Activated CD8-positive, alpha-beta T cell treated with anti-CD3 and anti-CD28 coated beads for 36 hours (primary cell): ENCODE measurements around the gene PNPT1. TPM values are rescaled to one million over a fixed set of nuclear protein-coding genes. Genes with fewer than 3 reads are reported as not detected.

ENCODE experiments used
- ATAC-seq: fragments of 200-7000 bp; cut with Tn5 transposase; one replicate; pipeline ENCODE4 v1.10.0; 2021; ENCODE audit warnings: mild to moderate bottlenecking, moderate library complexity
- CTCF ChIA-PET: fragments of 350-600 bp; sonication (Branson Sonifier 250); formaldehyde crosslinking; loops from one replicate; lab custom pipeline; 2021; ENCODE audit warnings: antibody characterized with exemption; lab: Charles Lee
- POLR2A ChIA-PET: fragments of 350-600 bp; sonication (Branson Sonifier 250); formaldehyde crosslinking; loops from one replicate; lab custom pipeline; 2021; ENCODE audit warnings: antibody characterized with exemption; lab: Charles Lee
- DNase-seq: peaks from one replicate; pipeline ENCODE4 v3.0.0-alpha.2; 2020
- H3K27ac Mint-ChIP-seq: one replicate; pipeline ENCODE4 v1.8.0; 2021; ENCODE audit warnings: mild to moderate bottlenecking, mixed read lengths
- H3K27me3 Mint-ChIP-seq: one replicate; pipeline ENCODE4 v1.8.0; 2021; ENCODE audit warnings: mixed read lengths
- H3K36me3 Mint-ChIP-seq: one replicate; pipeline ENCODE4 v1.8.0; 2021; ENCODE audit warnings: low read depth, mixed read lengths
- H3K4me1 Mint-ChIP-seq: one replicate; pipeline ENCODE4 v1.8.0; 2021; ENCODE audit warnings: low read depth, mixed read lengths
- H3K4me3 Mint-ChIP-seq: one replicate; pipeline ENCODE4 v1.8.0; 2021; ENCODE audit warnings: mild to moderate bottlenecking, moderate library complexity, mixed read lengths
- H3K9me3 Mint-ChIP-seq: one replicate; pipeline ENCODE4 v1.8.0; 2021; ENCODE audit warnings: mixed read lengths
- CTCF ChIP-seq: fragments of 200-600 bp; IDR thresholded peaks from one replicate; pipeline ENCODE4 v1.8.0; 2022; ENCODE audit warnings: antibody characterized with exemption, mild to moderate bottlenecking
- intact Hi-C: fragments of 100-400 bp; cut with micrococcal nuclease; formaldehyde crosslinking; loops from one replicate; pipeline ENCODE4 v1.10.0; 2022
- total RNA-seq, 2 experiments: library from RNA; stranded (reverse); gene quantifications; one replicate each; pipeline ENCODE4 v1.2.3, GENCODE V29; 2021

Gene PNPT1
- total RNA-seq, 2 experiments from 2014 or later, result 49.5 to 50.0 TPM

GRCh38 chr2:55672630-55673029, 21.0 kb downstream of the PNPT1 start:
- H3K36me3 Mint-ChIP-seq, result peaks cover 25% of the 10 kb centered on the region
- intact Hi-C loops, result no loop called here

GRCh38 chr2:55668956-55669355, 24.7 kb downstream of the PNPT1 start:
- H3K36me3 Mint-ChIP-seq, result peaks cover 27% of the 10 kb centered on the region
- POLR2A ChIA-PET, result no interaction called here

More at GRCh38 chr2:55672630-55673029, 21.0 kb downstream of the PNPT1 start:
- Mint-ChIP-seq H3K27me3 (no peaks in the 10 kb centered on the region), H3K9me3 (no peaks in the 10 kb centered on the region), H3K27ac (no peak overlapping the region), H3K4me3 (no peak overlapping the region), H3K4me1 (no peaks in the 10 kb centered on the region)
- DNase-seq (no peak), ATAC-seq (no peak)
- ChIA-PET CTCF (no interaction called here), POLR2A (no interaction called here)
- TF ChIP-seq CTCF, result no peak

GRCh38 chr2:55653255-55653654, 40.4 kb downstream of the PNPT1 start:
- H3K27me3 Mint-ChIP-seq, result no peaks in the 10 kb centered on the region

More at GRCh38 chr2:55668956-55669355, 24.7 kb downstream of the PNPT1 start:
- no peaks in the 10 kb centered on the region for H3K9me3 Mint-ChIP-seq
- intact Hi-C loops, result no loop called here
- ATAC-seq (no peak), DNase-seq (no peak)
- H3K4me3 Mint-ChIP-seq, result no peak overlapping the region
- no peak overlapping the region for H3K27ac Mint-ChIP-seq
- no peaks in the 10 kb centered on the region for H3K27me3 Mint-ChIP-seq
- CTCF ChIA-PET, result no interaction called here
- no peaks in the 10 kb centered on the region for H3K4me1 Mint-ChIP-seq
- no peak for TF ChIP-seq CTCF

GRCh38 chr2:55649211-55649610, 44.4 kb downstream of the PNPT1 start:
- H3K4me1 Mint-ChIP-seq, result no peaks in the 10 kb centered on the region
- intact Hi-C loops, result no loop called here
- ATAC-seq, result no peak
- no peak overlapping the region for H3K27ac Mint-ChIP-seq
- CTCF ChIA-PET, result interaction anchor here (0.8 kb wide), 1 partner anchor 17 kb away, joined by 3 read pairs; no protein-coding TSS in a partner anchor
- peaks cover 37% of the 10 kb centered on the region for H3K36me3 Mint-ChIP-seq
- H3K27me3 Mint-ChIP-seq, result no peaks in the 10 kb centered on the region
- H3K4me3 Mint-ChIP-seq, result no peak overlapping the region
- H3K9me3 Mint-ChIP-seq, result no peaks in the 10 kb centered on the region
- POLR2A ChIA-PET, result no interaction called here
- no peak for TF ChIP-seq CTCF
- no peak for DNase-seq

More at GRCh38 chr2:55653255-55653654, 40.4 kb downstream of the PNPT1 start:
- H3K4me3 Mint-ChIP-seq, result no peak overlapping the region
- TF ChIP-seq CTCF, result no peak
- H3K27ac Mint-ChIP-seq, result no peak overlapping the region
- no peak for DNase-seq
- ATAC-seq, result no peak
- ChIA-PET POLR2A (no interaction called here), CTCF (no interaction called here)
- peaks cover 46% of the 10 kb centered on the region for H3K36me3 Mint-ChIP-seq
- intact Hi-C loops, result no loop called here
- H3K4me1 Mint-ChIP-seq, result no peaks in the 10 kb centered on the region
- H3K9me3 Mint-ChIP-seq, result no peaks in the 10 kb centered on the region

GRCh38 chr2:55636831-55637230, 56.8 kb downstream of the PNPT1 start:
- intact Hi-C loops, result no loop called here
- Mint-ChIP-seq H3K4me3 (no peak overlapping the region), H3K4me1 (no peaks in the 10 kb centered on the region), H3K9me3 (no peaks in the 10 kb centered on the region), H3K27ac (no peak overlapping the region), H3K36me3 (peaks cover 32% of the 10 kb centered on the region), H3K27me3 (no peaks in the 10 kb centered on the region)
- DNase-seq, result no peak
- TF ChIP-seq CTCF, result no peak
- CTCF ChIA-PET, result interaction anchor here (1.0 kb wide), 1 partner anchor 81 kb away, joined by 3 read pairs; no protein-coding TSS in a partner anchor
- POLR2A ChIA-PET, result no interaction called here
- ATAC-seq, result no peak
